CD4-positive, alpha-beta T cell (primary cell): ENCODE measurements around the gene WBP1L. TPM values are rescaled to one million over a fixed set of nuclear protein-coding genes. Genes with fewer than 3 reads are reported as not detected.

Experiments
- ATAC-seq: fragments of 200-7000 bp; cut with Tn5 transposase; one replicate; pipeline ENCODE4 v1.10.0; 2022; ENCODE audit warnings: mild to moderate bottlenecking; ENCODE audit not compliant: poor library complexity
- CTCF ChIA-PET: fragments of 350-600 bp; sonication (Branson Sonifier 250); formaldehyde crosslinking; loops from one replicate; lab custom pipeline; 2021; ENCODE audit warnings: antibody characterized with exemption, inconsistent platforms; lab: Charles Lee
- POLR2A ChIA-PET: fragments of 350-600 bp; sonication (Branson Sonifier 250); formaldehyde crosslinking; loops from one replicate; lab custom pipeline; 2021; ENCODE audit warnings: antibody characterized with exemption, inconsistent platforms; lab: Charles Lee
- DNase-seq, 14 experiments: peaks; one replicate each; pipeline ENCODE4 v3.0.0-alpha.2; 2013 to 2020; ENCODE audit warnings: mixed read lengths in 2 of 14
- H3K27ac ChIP-seq, 2 donors: one replicate each; pipeline versions ENCODE4 v1.5.1 to v1.7.0; 2013; ENCODE audit warnings: low read length in 2 of 2, low read depth in 1 of 2, mild to moderate bottlenecking in 1 of 2
- H3K27me3 ChIP-seq, 2 experiments: 1 replicate in 1 of 2; 2 replicates in 1 of 2; pipeline versions ENCODE4 v1.6.1 to v1.7.0; 2013; ENCODE audit warnings: low read length in 2 of 2, control low read depth in 1 of 2, mild to moderate bottlenecking in 1 of 2, moderate library complexity in 1 of 2; ENCODE audit not compliant: insufficient read depth in 2 of 2, control insufficient read depth in 1 of 2
- H3K36me3 ChIP-seq: one replicate; pipeline ENCODE4 v1.6.1; 2013; ENCODE audit warnings: low read length, control low read depth; ENCODE audit not compliant: insufficient read depth
- H3K4me1 ChIP-seq: one replicate; pipeline ENCODE4 v1.6.1; 2013; ENCODE audit warnings: low read length, control low read depth; ENCODE audit not compliant: insufficient read depth
- H3K4me3 ChIP-seq: one replicate; pipeline ENCODE4 v1.5.1; 2013; ENCODE audit warnings: mild to moderate bottlenecking, low read length, moderate library complexity
- H3K9me3 ChIP-seq, 2 experiments: 1 replicate in 1 of 2; 2 replicates in 1 of 2; pipeline versions ENCODE4 v1.6.1 to v1.7.0; 2013; ENCODE audit warnings: low read length in 2 of 2, mild to moderate bottlenecking in 2 of 2, control low read depth in 1 of 2, moderate library complexity in 1 of 2; ENCODE audit not compliant: control insufficient read depth in 1 of 2, insufficient read depth in 1 of 2
- H3K27ac Mint-ChIP-seq: one replicate; pipeline ENCODE4 v1.8.0; 2020; ENCODE audit warnings: mixed read lengths
- H3K27me3 Mint-ChIP-seq: one replicate; pipeline ENCODE4 v1.8.0; 2021; ENCODE audit warnings: mixed read lengths
- H3K36me3 Mint-ChIP-seq: one replicate; pipeline ENCODE4 v1.8.0; 2021; ENCODE audit warnings: low read depth, mixed read lengths
- H3K4me1 Mint-ChIP-seq: one replicate; pipeline ENCODE4 v1.8.0; 2021; ENCODE audit warnings: low read depth, mixed read lengths
- H3K4me3 Mint-ChIP-seq: one replicate; pipeline ENCODE4 v1.8.0; 2020; ENCODE audit warnings: mild to moderate bottlenecking, mixed read lengths
- H3K9me3 Mint-ChIP-seq: one replicate; pipeline ENCODE4 v1.8.0; 2020; ENCODE audit warnings: mixed read lengths
- CTCF ChIP-seq: fragments of 200-600 bp; IDR thresholded peaks from one replicate; pipeline ENCODE4 v1.8.0; 2022; ENCODE audit warnings: antibody characterized with exemption, mild to moderate bottlenecking
- intact Hi-C, 2 experiments: fragments of 100-400 bp; cut with DNase I in 1 of 2; cut with micrococcal nuclease in 1 of 2; formaldehyde crosslinking; loops; one replicate each; pipeline versions ENCODE4 v1.15.1 to v1.9.0; 2023 to 2025; cut with DNase I, micrococcal nuclease
- total RNA-seq, 174 experiments: library from RNA in 2 of 174; stranded (reverse) in 2 of 174; gene quantifications; one replicate each; pipeline ENCODE4 v1.2.3 and lab custom pipeline; 2021 to 2026

WBP1L gene
- total RNA-seq, 2 experiments from 2014 or later: 6.1 to 6.5 TPM

GRCh38 chr10:102721954-102722353, 21.8 kb upstream of the WBP1L start:
- Histone ChIP-seq H3K27me3 (no peaks in the 10 kb centered on the region), H3K4me3 (no peak overlapping the region), H3K4me1 (peaks cover 7% of the 10 kb centered on the region), H3K36me3 (peaks cover 10% of the 10 kb centered on the region), H3K27ac (no peak overlapping the region), H3K9me3 (no peaks in the 10 kb centered on the region)
- ChIA-PET CTCF (no interaction called here), POLR2A (interaction anchor here (1.1 kb wide), 1 partner anchor 80 kb away, joined by 5 read pairs; no protein-coding TSS in a partner anchor)
- Mint-ChIP-seq H3K4me1 (peaks cover 29% of the 10 kb centered on the region), H3K36me3 (peaks cover 40% of the 10 kb centered on the region), H3K4me3 (no peak overlapping the region), H3K27me3 (no peaks in the 10 kb centered on the region), H3K27ac (no peak overlapping the region), H3K9me3 (no peaks in the 10 kb centered on the region)
- TF ChIP-seq CTCF: no peak
- ATAC-seq (no peak), DNase-seq (no peak)
- intact Hi-C loops: loop anchor here in 1 of 2 experiments (10.0 kb wide), 1 partner anchor 353 kb away; no protein-coding TSS in a partner anchor

GRCh38 chr10:102723989-102724388, 19.8 kb upstream of the WBP1L start:
- Histone ChIP-seq H3K36me3 (peaks cover 25% of the 10 kb centered on the region), H3K4me3 (no peak overlapping the region), H3K27me3 (no peaks in the 10 kb centered on the region), H3K4me1 (peaks cover 2% of the 10 kb centered on the region), H3K27ac (no peak overlapping the region), H3K9me3 (no peaks in the 10 kb centered on the region)
- H3K9me3 Mint-ChIP-seq: no peaks in the 10 kb centered on the region
- CTCF ChIA-PET: interaction anchor here (0.8 kb wide), 1 partner anchor 10 kb away, joined by 3 read pairs; the partner anchor contains the start of genes ARL3 and SFXN2
- H3K27ac Mint-ChIP-seq: no peak overlapping the region
- peaks cover 20% of the 10 kb centered on the region for H3K4me1 Mint-ChIP-seq
- ATAC-seq (no peak), DNase-seq (no peak)
- POLR2A ChIA-PET: no interaction called here
- H3K27me3 Mint-ChIP-seq: no peaks in the 10 kb centered on the region
- TF ChIP-seq CTCF: no peak
- H3K36me3 Mint-ChIP-seq: peaks cover 45% of the 10 kb centered on the region
- intact Hi-C loops: loop anchor here in 1 of 2 experiments (10.0 kb wide), 1 partner anchor 351 kb away; no protein-coding TSS in a partner anchor
- no peak overlapping the region for H3K4me3 Mint-ChIP-seq

- intact Hi-C loops: loop anchor here in 1 of 2 experiments (10.0 kb wide), 1 partner anchor 349 kb away; no protein-coding TSS in a partner anchor
- POLR2A ChIA-PET: interaction anchor here (1.2 kb wide), 1 partner anchor 81 kb away, joined by 5 read pairs; no protein-coding TSS in a partner anchor
- H3K27ac ChIP-seq: no peak overlapping the region
Observed at GRCh38 chr10:102726274-102726673, 17.5 kb upstream of the WBP1L start.

More at GRCh38 chr10:102726274-102726673, 17.5 kb upstream of the WBP1L start:
- no peak overlapping the region for H3K4me3 Mint-ChIP-seq
- Histone ChIP-seq H3K27me3 (no peaks in the 10 kb centered on the region), H3K9me3 (no peaks in the 10 kb centered on the region), H3K4me3 (no peak overlapping the region), H3K36me3 (peaks cover 38% of the 10 kb centered on the region), H3K4me1 (peaks cover 4% of the 10 kb centered on the region)
- H3K4me1 Mint-ChIP-seq: peaks cover 14% of the 10 kb centered on the region
- CTCF ChIA-PET: interaction anchor here (0.6 kb wide), 1 partner anchor 23 kb away, joined by 3 read pairs; no protein-coding TSS in a partner anchor
- H3K9me3 Mint-ChIP-seq: no peaks in the 10 kb centered on the region
- no peak for DNase-seq
- no peaks in the 10 kb centered on the region for H3K27me3 Mint-ChIP-seq
- ATAC-seq: no peak
- H3K36me3 Mint-ChIP-seq: peaks cover 45% of the 10 kb centered on the region
- TF ChIP-seq CTCF: no peak
- no peak overlapping the region for H3K27ac Mint-ChIP-seq
